HFFc6 (cell line): ENCODE data around the gene ZMAT3. TPM values are rescaled to one million over a fixed set of nuclear protein-coding genes. Genes with fewer than 3 reads are reported as not detected.

Experiments
- DNase-seq: peaks from one replicate; pipeline ENCODE4 v3.0.0-alpha.2; 2018
- H3K27ac Mint-ChIP-seq: 2 replicates; pipeline ENCODE4 v1.8.0; 2020; ENCODE audit warnings: mild to moderate bottlenecking, mixed read lengths
- H3K27me3 Mint-ChIP-seq: 2 replicates; pipeline ENCODE4 v1.8.0; 2021; ENCODE audit warnings: mild to moderate bottlenecking, moderate library complexity, mixed read lengths; ENCODE audit not compliant: insufficient read depth
- H3K36me3 Mint-ChIP-seq: 2 replicates; pipeline ENCODE4 v1.8.0; 2021; ENCODE audit warnings: low read depth, mixed read lengths
- H3K4me1 Mint-ChIP-seq: 2 replicates; pipeline ENCODE4 v1.8.0; 2020; ENCODE audit warnings: low read depth, mixed read lengths
- H3K4me3 Mint-ChIP-seq: 2 replicates; pipeline ENCODE4 v1.8.0; 2020; ENCODE audit warnings: mild to moderate bottlenecking, moderate library complexity, mixed read lengths
- H3K9me3 Mint-ChIP-seq: 2 replicates; pipeline ENCODE4 v1.8.0; 2020; ENCODE audit warnings: mild to moderate bottlenecking, mixed read lengths
- total RNA-seq, 6 experiments: library from RNA; stranded (reverse); fragmentation: NEBNext Ultra II Directional; extraction: Animal tissue kit (Norgen Biotek cat#: 25700); gene quantifications; 2 replicates in 1 of 6; 3 replicates in 5 of 6; pipeline ENCODE4 v1.2.3, GENCODE V29; 2021
- TF ChIP-seq, protein P1 (sequence below): fragments of 200-600 bp; sonication (generic); IDR thresholded peaks from 2 replicates; pipeline ENCODE4 v1.5.0; 2021; ENCODE audit warnings: antibody characterized with exemption, mild to moderate bottlenecking

The ZMAT3 gene
- total RNA-seq, 6 experiments from 2014 or later = 70.6 to 100 (median 83.7) TPM

DNA sequence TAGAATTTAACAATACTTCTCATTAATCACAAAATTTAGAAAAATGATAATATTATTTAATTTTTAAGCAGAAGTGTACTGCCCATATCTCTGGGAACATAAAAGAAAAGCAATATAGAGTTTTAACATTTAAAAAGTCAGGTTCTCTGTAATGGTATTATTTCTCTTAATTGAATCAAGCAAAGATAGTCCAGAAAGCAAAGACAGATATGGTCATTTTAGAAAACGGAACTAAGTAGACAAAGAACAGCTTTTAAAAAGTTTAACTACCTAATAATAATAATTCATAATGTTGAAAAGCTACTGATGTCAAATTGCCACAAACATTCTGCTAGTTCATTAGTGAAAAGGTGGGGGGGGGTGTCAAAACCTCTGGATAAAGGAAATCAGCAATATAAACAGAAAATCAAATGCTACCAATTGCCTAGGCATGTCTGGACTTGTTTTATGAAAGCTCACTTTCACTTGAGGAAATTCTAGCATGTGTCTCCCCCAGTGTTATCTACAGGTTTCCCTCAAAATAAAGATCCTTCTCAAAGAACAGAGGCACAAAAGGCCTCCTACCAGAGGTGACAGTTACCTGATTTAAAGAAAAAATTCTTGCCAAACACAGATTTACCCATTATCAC lies 1.7 kb downstream of the ZMAT3 start:
- H3K27me3 Mint-ChIP-seq = peaks cover 6% of the 10 kb centered on the region
- TF ChIP-seq, protein P1, sequence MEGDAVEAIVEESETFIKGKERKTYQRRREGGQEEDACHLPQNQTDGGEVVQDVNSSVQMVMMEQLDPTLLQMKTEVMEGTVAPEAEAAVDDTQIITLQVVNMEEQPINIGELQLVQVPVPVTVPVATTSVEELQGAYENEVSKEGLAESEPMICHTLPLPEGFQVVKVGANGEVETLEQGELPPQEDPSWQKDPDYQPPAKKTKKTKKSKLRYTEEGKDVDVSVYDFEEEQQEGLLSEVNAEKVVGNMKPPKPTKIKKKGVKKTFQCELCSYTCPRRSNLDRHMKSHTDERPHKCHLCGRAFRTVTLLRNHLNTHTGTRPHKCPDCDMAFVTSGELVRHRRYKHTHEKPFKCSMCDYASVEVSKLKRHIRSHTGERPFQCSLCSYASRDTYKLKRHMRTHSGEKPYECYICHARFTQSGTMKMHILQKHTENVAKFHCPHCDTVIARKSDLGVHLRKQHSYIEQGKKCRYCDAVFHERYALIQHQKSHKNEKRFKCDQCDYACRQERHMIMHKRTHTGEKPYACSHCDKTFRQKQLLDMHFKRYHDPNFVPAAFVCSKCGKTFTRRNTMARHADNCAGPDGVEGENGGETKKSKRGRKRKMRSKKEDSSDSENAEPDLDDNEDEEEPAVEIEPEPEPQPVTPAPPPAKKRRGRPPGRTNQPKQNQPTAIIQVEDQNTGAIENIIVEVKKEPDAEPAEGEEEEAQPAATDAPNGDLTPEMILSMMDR = no peak
- no peaks in the 10 kb centered on the region for H3K9me3 Mint-ChIP-seq
- peak overlapping the region; percentile 100 for H3K4me3 Mint-ChIP-seq
- H3K27ac Mint-ChIP-seq = peak overlapping the region; percentile 94
- H3K36me3 Mint-ChIP-seq = peaks cover 44% of the 10 kb centered on the region
- peaks cover 53% of the 10 kb centered on the region for H3K4me1 Mint-ChIP-seq
- DNase-seq = peak; percentile 8

DNA sequence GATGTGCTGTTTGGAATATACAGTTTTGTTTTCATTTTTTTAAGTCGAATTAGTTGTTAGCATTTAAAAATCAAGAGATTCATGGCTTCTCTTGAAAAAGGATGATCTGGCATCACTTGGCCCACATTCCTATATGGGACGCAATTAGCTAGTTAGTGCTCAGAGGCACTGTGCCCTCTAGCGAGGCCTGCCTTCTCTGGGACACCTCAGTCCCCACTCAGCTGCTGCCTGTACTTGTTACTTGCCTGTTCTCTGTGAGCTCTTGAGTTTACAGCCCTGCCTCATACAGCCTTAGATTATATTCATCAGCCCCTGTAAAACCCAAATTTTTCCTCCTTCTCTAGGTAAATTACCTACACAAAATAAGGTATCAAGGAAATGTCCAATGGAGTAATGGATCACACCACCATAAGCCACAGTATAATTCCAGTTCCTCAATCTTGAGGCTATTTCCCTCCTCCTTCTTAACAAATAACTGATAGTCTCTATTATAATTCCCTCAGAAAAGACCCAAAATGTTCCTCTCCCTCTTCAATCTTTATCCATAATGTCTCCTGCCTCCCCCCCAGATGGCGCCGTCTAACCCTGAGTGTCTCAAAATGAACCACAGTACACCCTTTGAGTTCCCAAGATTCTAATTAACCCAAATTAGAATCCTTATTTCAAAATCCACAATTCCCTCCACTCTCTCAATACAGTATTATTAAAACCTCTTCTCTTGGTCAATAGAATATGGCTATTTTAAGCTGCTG lies 2.7 kb downstream of the ZMAT3 start:
- H3K27me3 Mint-ChIP-seq = peaks cover 6% of the 10 kb centered on the region
- peaks cover 62% of the 10 kb centered on the region for H3K4me1 Mint-ChIP-seq
- H3K4me3 Mint-ChIP-seq = peak overlapping the region; percentile 100
- H3K36me3 Mint-ChIP-seq = peaks cover 52% of the 10 kb centered on the region
- peak overlapping the region; percentile 94 for H3K27ac Mint-ChIP-seq
- TF ChIP-seq, protein P1 = peak; percentile 76
- H3K9me3 Mint-ChIP-seq = no peaks in the 10 kb centered on the region
- DNase-seq = no peak

DNA sequence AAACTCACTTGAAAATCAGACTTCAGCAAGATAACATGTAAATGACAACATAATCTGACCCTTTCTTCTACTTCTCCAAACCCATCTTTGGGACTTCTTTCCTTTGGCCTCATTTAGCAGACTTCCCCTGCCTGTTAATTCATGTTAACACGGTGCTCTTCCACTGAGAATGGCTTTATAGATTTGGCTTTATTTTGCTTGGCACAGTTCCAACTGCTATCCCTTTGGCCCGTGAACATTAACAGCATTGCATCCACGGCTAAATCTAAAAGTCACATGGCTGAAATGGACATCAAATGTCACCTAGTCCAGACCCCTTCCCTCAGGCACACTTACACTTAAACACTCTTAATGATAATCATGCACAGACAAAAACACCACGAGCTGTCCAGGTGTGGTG lies 3.8 kb downstream of the ZMAT3 start:
- Mint-ChIP-seq H3K9me3 (no peaks in the 10 kb centered on the region), H3K27me3 (peaks cover 5% of the 10 kb centered on the region), H3K27ac (no peak overlapping the region; the same call in 1 of the 2 replicates), H3K4me1 (peaks cover 73% of the 10 kb centered on the region), H3K4me3 (no peak overlapping the region), H3K36me3 (peaks cover 52% of the 10 kb centered on the region)
- no peak for DNase-seq
- TF ChIP-seq, protein P1 = no peak

DNA sequence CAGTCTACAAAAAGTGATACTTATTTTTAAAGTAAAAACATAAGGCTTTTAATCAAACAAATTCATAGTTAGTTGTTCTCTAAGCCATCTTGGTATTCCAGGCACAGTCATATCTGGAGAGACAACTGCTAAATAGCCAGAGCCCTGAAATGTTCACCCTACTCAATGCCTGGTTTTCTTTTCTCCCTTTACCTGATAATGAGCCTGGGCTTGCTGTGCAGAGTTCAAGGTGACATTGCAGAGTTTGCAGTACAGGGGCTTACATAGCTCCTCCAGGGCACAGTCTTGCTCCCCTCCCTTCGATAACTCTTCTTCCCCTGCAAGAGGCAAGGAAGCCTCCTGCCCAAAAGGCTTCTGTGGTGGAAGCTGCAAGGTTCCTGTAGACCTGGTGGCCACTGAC lies 4.3 kb downstream of the ZMAT3 start:
- TF ChIP-seq, protein P1 = no peak
- Mint-ChIP-seq H3K9me3 (no peaks in the 10 kb centered on the region), H3K4me1 (peaks cover 78% of the 10 kb centered on the region), H3K36me3 (peaks cover 58% of the 10 kb centered on the region), H3K27ac (no peak overlapping the region), H3K27me3 (peaks cover 5% of the 10 kb centered on the region), H3K4me3 (no peak overlapping the region)
- DNase-seq = no peak

DNA sequence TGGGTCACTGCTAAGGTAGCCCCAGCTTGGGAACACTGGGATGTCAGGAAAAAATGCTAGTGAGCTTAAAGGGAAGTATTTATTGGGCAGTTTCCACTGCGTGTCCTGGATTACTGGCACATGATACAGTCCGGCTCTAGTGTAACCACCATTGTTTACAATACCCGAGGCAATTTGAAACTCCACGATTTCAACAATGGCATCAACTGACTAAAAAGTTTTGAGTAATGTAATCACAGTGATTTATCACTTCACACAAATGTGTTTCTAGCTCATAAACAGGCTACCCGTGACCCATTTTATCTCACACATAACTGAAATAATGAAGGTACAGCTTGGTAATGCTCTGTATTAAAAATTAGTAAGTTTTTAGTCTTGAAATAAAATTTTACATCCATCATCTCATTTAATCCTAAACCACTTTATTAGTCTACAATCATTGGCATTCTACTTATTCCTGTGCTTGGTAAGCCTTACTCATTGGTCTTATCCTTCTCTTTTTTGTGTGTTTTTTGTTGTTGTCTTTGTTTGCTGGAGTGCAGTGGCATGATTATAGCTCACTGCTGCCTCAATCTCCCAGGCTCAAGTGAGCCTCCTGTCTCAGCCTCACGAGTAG lies 7.6 kb downstream of the ZMAT3 start:
- H3K27ac Mint-ChIP-seq = peak overlapping the region; percentile 64
- DNase-seq = peak; percentile 60
- TF ChIP-seq, protein P1 = no peak
- peak overlapping the region; percentile 63 for H3K4me3 Mint-ChIP-seq
- no peaks in the 10 kb centered on the region for H3K9me3 Mint-ChIP-seq
- H3K36me3 Mint-ChIP-seq = peaks cover 75% of the 10 kb centered on the region
- H3K27me3 Mint-ChIP-seq = peaks cover 2% of the 10 kb centered on the region
- peaks cover 87% of the 10 kb centered on the region for H3K4me1 Mint-ChIP-seq
